HEK293T (cell line): ENCODE measurements around the gene MATN1.

Experiments used
- L3MBTL2 ChIP-seq: fragments of 450-650 bp; conservative IDR thresholded peaks from 2 replicates; pipeline ENCODE4 v1.6.1; 2016; ENCODE audit warnings: mild to moderate bottlenecking
- NFRKB ChIP-seq: fragments of 450-650 bp; IDR thresholded peaks from 2 replicates; pipeline ENCODE4 v1.6.1; 2016; ENCODE audit warnings: mild to moderate bottlenecking, moderate library complexity

- TF ChIP-seq L3MBTL2: no peak
- TF ChIP-seq NFRKB: no peak
These were observed 30.3 kb upstream of the MATN1 start for GRCh38 chr1:30753660-30754123.
